LNCAP (cell line): ENCODE measurements around the gene TSPAN15.

ENCODE experiments used
- TF ChIP-seq, protein P1 (sequence below): fragments of 450-650 bp; IDR thresholded peaks from 2 replicates; pipeline ENCODE4 v1.5.1; 2017; ENCODE audit warnings: mild to moderate bottlenecking

TSPAN15 gene

DNA sequence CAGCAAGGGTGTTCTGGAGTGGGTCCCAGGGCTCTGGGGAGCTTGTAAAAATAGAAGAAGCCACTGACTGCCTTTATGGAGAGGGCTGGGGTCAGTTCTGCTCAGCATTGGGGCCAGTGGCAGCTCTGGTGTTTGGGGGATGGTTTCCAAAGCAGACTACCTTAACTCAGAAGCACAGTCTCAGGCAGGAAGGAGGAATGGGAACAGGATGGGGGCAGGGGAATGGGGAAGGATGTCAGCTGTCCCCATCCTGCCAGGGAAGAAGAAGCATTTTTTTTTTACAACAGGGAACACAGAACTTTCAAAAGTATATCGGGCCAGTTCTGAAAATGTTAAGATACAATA is 28.8 kb downstream of the TSPAN15 start:
- TF ChIP-seq, protein P1, sequence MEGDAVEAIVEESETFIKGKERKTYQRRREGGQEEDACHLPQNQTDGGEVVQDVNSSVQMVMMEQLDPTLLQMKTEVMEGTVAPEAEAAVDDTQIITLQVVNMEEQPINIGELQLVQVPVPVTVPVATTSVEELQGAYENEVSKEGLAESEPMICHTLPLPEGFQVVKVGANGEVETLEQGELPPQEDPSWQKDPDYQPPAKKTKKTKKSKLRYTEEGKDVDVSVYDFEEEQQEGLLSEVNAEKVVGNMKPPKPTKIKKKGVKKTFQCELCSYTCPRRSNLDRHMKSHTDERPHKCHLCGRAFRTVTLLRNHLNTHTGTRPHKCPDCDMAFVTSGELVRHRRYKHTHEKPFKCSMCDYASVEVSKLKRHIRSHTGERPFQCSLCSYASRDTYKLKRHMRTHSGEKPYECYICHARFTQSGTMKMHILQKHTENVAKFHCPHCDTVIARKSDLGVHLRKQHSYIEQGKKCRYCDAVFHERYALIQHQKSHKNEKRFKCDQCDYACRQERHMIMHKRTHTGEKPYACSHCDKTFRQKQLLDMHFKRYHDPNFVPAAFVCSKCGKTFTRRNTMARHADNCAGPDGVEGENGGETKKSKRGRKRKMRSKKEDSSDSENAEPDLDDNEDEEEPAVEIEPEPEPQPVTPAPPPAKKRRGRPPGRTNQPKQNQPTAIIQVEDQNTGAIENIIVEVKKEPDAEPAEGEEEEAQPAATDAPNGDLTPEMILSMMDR: no peak

DNA sequence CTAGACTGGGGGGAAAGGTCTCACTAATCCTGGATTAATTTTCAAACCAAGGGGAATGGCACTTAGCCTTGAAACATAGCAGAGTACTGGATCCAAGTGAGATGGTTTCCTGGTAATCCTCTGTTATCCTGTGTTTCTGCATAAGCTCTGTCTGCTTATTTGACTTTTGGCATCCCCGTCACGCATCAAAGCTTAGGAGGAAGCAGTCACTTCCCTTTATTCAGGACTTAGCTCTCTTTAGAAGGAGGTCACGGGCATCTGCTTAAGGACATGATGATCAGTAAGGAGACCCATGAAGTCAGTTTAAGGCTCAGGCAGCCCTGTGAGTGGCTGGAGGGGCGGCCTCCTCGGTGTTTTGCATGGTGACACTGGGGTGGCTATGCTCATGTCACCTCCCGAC is 30.0 kb downstream of the TSPAN15 start:
- TF ChIP-seq, protein P1: no peak

DNA sequence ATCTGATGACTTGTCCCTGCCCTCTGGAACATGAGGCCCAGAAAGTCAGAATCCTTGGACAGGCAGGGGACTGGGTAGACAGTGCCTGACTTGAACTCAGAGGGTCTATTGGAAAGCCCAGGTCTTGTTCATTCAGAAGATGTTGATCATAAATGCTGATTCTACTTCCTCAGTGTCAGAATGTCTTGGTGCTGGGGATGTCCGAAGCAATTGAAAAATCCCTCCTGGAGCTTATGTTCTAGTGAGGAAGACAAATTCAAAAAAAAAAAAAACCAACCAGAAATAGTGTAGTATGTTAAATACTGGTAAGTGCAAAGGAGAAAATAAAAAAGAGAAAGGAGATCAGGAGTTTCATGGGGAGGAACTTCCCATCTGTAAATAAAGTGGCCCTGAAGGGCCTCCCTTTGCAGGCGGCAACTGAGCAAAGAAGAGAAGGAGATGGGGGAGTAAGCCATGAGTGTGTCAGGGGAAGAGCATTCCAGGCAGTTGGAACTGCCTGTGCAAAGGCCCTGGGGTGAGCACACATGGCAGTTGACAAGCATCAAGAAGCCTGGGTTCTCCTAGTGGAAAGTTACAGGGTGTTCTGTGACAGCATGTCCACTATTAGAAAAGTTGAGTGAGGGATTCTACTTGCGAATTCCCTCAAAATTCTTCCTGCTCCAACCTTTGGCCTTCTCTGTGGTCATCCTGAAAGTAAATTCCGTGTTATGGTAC is 30.7 kb downstream of the TSPAN15 start:
- TF ChIP-seq, protein P1: no peak

DNA sequence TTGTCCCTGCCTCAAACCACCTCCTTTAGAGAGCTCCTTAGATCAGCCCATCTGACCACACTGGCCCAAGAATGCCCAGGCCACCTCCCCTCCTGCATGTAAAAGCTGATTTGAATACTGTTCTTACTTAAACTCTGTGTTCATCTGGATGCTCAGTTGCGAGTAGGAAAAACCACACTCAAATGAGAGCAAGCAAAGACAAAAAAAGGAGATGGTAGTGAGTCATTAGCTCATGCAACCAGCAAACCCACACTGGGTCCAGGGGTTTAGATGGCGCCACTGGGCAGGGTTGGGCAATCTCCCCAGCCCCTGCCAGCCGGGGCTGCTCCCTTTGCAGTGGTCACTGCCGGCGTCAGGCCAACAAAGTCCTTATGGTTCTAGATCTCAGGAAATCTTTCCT is 32.7 kb downstream of the TSPAN15 start:
- TF ChIP-seq, protein P1: no peak

DNA sequence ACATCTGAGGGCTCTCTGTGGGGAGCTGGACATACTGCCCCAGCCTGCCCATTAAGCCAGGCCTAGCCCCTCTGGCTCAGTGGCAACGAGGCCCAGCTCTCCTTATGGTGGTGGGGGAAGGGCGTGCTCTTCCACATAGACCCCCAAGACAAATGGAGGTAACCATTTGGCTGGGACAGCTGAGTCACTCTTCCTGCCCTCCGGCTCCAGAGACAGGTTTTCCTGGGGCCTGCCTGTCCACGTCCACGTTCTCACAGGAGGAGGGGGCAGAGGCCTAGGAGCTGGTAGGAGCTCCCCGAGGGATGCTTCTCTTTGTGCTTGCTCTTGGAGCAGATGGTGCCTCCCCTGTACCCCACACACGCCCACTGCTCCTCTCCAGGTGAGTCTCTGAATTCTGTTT is 33.5 kb downstream of the TSPAN15 start:
- TF ChIP-seq, protein P1: no peak

DNA sequence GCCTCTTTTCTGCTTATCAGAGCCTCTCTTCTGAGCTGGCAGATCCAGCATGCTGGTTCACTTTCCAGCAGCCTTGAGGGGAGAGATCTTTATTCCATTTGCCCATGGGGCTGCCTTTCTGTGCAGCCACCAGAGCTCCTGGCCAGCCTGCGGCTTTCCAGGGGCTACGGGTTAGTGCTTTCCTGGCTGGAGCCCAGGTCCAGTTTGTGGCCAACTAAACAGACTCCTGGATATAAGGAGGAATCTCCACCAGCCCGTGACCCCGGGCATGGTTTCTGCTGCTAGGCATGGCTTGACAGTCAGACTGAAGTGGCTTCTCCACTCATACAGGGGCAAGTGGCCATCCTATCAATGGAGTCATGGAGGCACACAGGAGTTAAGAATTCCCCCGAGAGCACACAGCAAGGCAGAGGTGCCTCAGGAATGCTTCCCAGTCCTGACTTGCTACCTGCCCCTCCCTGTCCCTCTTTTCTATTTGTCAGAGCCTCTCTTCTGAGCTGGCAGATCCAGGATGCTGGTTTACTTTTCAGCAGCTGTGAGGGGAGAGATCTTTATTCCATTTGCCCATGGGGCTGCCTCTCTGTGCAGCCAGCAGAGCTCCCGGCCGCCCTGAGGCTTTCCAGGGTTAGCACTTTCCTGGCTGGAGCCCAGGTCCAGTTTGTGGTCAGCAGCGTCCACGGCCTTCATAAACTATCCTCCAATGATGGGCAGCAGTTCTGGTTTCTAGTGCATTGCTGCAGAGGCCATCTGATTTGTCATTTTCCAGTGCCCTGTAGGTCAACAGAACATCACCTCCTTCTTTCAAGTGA is 35.9 kb downstream of the TSPAN15 start:
- TF ChIP-seq, protein P1: no peak

DNA sequence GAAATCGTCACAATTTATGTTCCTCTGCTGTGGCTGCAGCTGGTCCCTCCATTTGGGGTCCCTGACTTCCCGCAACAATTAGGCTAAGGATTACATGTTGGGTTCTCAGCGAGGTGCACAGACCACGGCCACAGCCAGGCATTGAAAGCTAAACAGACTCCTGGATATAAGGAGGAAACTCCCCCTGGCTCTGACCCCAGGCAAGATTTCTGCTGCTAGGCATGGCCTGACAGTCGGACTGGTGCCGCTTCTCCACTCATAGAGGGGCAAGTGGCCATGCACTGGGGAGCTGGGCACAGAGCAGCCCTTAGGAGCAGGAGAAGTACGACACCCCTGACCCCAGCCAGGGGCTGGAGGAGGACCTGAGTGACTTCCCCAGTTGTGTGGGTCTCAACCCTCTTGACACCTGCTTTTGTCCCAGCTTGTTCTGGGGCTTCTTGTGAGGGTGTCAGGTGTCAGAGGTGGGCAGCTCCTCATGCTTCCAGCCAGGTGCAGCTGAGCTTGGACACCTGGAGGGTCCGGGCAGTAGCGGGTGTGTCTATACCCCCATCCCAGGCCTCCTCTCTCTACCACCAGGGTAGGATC is 38.3 kb downstream of the TSPAN15 start:
- TF ChIP-seq, protein P1: no peak
